Measurements from ENCODE around the gene UGGT1. TPM values are rescaled to one million over a fixed set of nuclear protein-coding genes. Genes with fewer than 3 reads are reported as not detected.

UGGT1 gene
- total and polyA plus RNA-seq, 9 of the 15 experiments (the other 6 are each of a cell fraction or from before 2014, with no cell fraction given) = 5.1 to 56.4 (median 37.9) TPM

- TF ChIP-seq VEZF1 (CRISPR knock-in tag; IDR thresholded peaks at IDR 0.05) (peak; percentile 92), TRIM25 (IDR thresholded peaks at IDR 0.05; ENCODE audit: borderline replicate concordance) (no peak), SNIP1 (IDR thresholded peaks at IDR 0.05; ENCODE audit: low read depth) (peak; percentile 89), NELFE (IDR thresholded peaks at IDR 0.05; ENCODE audit: insufficient read depth, insufficient read length) (no peak), NR2C2 (CRISPR knock-in tag; IDR thresholded peaks at IDR 0.05) (peak; percentile 90), NR2C2 (tag; IDR thresholded peaks at IDR 0.05) (peak; percentile 96), BMI1 (IDR thresholded peaks at IDR 0.05; ENCODE audit: low read length) (no peak), C11orf30 (IDR thresholded peaks at IDR 0.05; ENCODE audit: low read depth) (peak; percentile 71), HNRNPLL (IDR thresholded peaks at IDR 0.05; ENCODE audit: low read depth, low read length, poor library complexity, severe bottlenecking) (peak; percentile 51), EWSR1 (IDR thresholded peaks at IDR 0.05; ENCODE audit: borderline replicate concordance, low read depth, partially characterized antibody) (no peak), ATF1 (CRISPR knock-in tag; IDR thresholded peaks at IDR 0.05) (no peak), ATF1 (tag; IDR thresholded peaks at IDR 0.05) (peak; percentile 74), CHD2 (IDR thresholded peaks at IDR 0.05; ENCODE audit: low read depth, low read length) (0 out of 2 replicates have a peak, but pooled peaks have one; percentile 27), SMAD1 (IDR thresholded peaks at IDR 0.05; ENCODE audit: low read depth, low read length, partially characterized antibody) (peak; percentile 88), ZNF551 (CRISPR knock-in tag; IDR thresholded peaks at IDR 0.05) (no peak), NFXL1 (CRISPR knock-in tag; IDR thresholded peaks at IDR 0.05) (no peak)
- TF ChIP-seq, protein P1, sequence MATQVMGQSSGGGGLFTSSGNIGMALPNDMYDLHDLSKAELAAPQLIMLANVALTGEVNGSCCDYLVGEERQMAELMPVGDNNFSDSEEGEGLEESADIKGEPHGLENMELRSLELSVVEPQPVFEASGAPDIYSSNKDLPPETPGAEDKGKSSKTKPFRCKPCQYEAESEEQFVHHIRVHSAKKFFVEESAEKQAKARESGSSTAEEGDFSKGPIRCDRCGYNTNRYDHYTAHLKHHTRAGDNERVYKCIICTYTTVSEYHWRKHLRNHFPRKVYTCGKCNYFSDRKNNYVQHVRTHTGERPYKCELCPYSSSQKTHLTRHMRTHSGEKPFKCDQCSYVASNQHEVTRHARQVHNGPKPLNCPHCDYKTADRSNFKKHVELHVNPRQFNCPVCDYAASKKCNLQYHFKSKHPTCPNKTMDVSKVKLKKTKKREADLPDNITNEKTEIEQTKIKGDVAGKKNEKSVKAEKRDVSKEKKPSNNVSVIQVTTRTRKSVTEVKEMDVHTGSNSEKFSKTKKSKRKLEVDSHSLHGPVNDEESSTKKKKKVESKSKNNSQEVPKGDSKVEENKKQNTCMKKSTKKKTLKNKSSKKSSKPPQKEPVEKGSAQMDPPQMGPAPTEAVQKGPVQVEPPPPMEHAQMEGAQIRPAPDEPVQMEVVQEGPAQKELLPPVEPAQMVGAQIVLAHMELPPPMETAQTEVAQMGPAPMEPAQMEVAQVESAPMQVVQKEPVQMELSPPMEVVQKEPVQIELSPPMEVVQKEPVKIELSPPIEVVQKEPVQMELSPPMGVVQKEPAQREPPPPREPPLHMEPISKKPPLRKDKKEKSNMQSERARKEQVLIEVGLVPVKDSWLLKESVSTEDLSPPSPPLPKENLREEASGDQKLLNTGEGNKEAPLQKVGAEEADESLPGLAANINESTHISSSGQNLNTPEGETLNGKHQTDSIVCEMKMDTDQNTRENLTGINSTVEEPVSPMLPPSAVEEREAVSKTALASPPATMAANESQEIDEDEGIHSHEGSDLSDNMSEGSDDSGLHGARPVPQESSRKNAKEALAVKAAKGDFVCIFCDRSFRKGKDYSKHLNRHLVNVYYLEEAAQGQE (IDR thresholded peaks at IDR 0.05; ENCODE audit: borderline replicate concordance) = no peak
- TF ChIP-seq, protein P1 (CRISPR knock-in tag; IDR thresholded peaks at IDR 0.05; ENCODE audit: low read depth) = 0 out of 2 replicates have a peak, but pooled peaks have one; percentile 21
Observed at GRCh38 chr2:128090945-128091725, at the start of gene UGGT1 (continued).
